ENCODE data around the gene DNAJC3. TPM values are rescaled to one million over a fixed set of nuclear protein-coding genes. Genes with fewer than 3 reads are reported as not detected.
"Not testable (repeated sequence)": the region's sequence is repeated elsewhere in the genome, so short reads cannot be mapped to it uniquely, and the experiment has no call there.

DNAJC3 gene
- total RNA-seq, 4 donors from 2014 or later: 15.7 to 21.6 (median 20.5) TPM

GRCh38 chr13:95684418-95684817 lies 7.5 kb downstream of the DNAJC3 start:
- in situ Hi-C loops (cut with MboI; ENCODE audit: low sequenced_read_pairs in 4 of 4): no loop called here
- H3K27me3 ChIP-seq: no peaks in the 10 kb centered on the region
- intact Hi-C loops (cut with DNase I; ENCODE audit: low total_unique reads): no loop called here
- TF ChIP-seq POLR2A (IDR thresholded peaks at IDR 0.05) (no peak), CTCF (IDR thresholded peaks at IDR 0.05 in 4 of 5, conservative IDR thresholded peaks at IDR 0.05 in 1 of 5) (no peak)
- H3K4me1 ChIP-seq: peaks cover 57 to 60% of the 10 kb centered on the region in 2 donors
- no peak for ATAC-seq
- H3K9me3 ChIP-seq: no peaks in the 10 kb centered on the region
- H3K27ac ChIP-seq: no peak overlapping the region
- no peak for DNase-seq
- H3K4me3 ChIP-seq: no peak overlapping the region
- no peaks in the 10 kb centered on the region for H3K36me3 ChIP-seq

DNA sequence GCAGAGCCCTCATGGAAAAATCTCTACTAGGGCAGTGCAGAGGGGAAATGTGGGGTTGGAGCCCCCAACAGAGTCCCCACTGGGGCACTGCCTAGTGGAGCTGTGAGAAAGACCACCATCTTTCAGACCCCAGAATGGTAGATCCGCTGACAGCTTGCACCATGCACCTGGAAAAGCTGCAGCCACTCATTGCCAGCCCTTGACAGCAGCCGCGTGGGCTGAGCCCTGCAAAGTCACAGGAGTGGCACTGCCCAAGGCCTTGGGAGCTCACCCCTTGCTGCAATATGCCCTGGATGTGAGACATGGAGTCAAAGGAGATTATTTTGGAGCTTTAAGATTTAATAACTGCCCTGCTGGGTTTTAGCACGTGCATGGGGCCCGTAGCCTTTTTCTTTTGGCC lies 8.0 kb downstream of the DNAJC3 start:
- DNase-seq; H3K27ac ChIP-seq; in situ Hi-C loops (cut with MboI; ENCODE audit: low sequenced_read_pairs in 4 of 4); intact Hi-C loops (cut with DNase I; ENCODE audit: low total_unique reads); ATAC-seq; H3K9me3 ChIP-seq; H3K4me3 ChIP-seq; H3K27me3 ChIP-seq; H3K36me3 ChIP-seq: not testable (repeated sequence)
- H3K4me1 ChIP-seq: peaks cover 54 to 55% of the 10 kb centered on the region in 2 donors

GRCh38 chr13:95689582-95689926 lies 12.6 kb downstream of the DNAJC3 start:
- Histone ChIP-seq H3K4me1 (peaks cover 15 to 23% of the 10 kb centered on the region in 2 donors), H3K9me3 (no peaks in the 10 kb centered on the region), H3K36me3 (no peaks in the 10 kb centered on the region), H3K27ac (no peak overlapping the region), H3K27me3 (no peaks in the 10 kb centered on the region), H3K4me3 (no peak overlapping the region)
- TF ChIP-seq CTCF (IDR thresholded peaks at IDR 0.05 in 4 of 5, conservative IDR thresholded peaks at IDR 0.05 in 1 of 5) (no peak), POLR2A (IDR thresholded peaks at IDR 0.05) (no peak)
- intact Hi-C loops (cut with DNase I; ENCODE audit: low total_unique reads) (no loop called here), in situ Hi-C loops (cut with MboI; ENCODE audit: low sequenced_read_pairs in 4 of 4) (no loop called here)
- DNase-seq: no peak
- ATAC-seq: no peak

- H3K4me3 ChIP-seq; H3K27me3 ChIP-seq; DNase-seq; H3K27ac ChIP-seq; ATAC-seq; H3K36me3 ChIP-seq; H3K9me3 ChIP-seq; in situ Hi-C loops (cut with MboI; ENCODE audit: low sequenced_read_pairs in 4 of 4); intact Hi-C loops (cut with DNase I; ENCODE audit: low total_unique reads); H3K4me1 ChIP-seq: not testable (repeated sequence)
Observed at GRCh38 chr13:95690986-95691385, 14.0 kb downstream of the DNAJC3 start.

GRCh38 chr13:95697052-95697680 lies 20.2 kb downstream of the DNAJC3 start:
- Histone ChIP-seq H3K4me1 (peaks cover 20 to 23% of the 10 kb centered on the region in 2 donors), H3K27me3 (no peaks in the 10 kb centered on the region), H3K9me3 (no peaks in the 10 kb centered on the region), H3K36me3 (no peaks in the 10 kb centered on the region), H3K27ac (no peak overlapping the region), H3K4me3 (no peak overlapping the region)
- intact Hi-C loops (cut with DNase I; ENCODE audit: low total_unique reads): no loop called here
- ATAC-seq: no peak
- in situ Hi-C loops (cut with MboI; ENCODE audit: low sequenced_read_pairs in 4 of 4): no loop called here
- TF ChIP-seq CTCF (IDR thresholded peaks at IDR 0.05 in 4 of 5, conservative IDR thresholded peaks at IDR 0.05 in 1 of 5) (no peak), POLR2A (IDR thresholded peaks at IDR 0.05) (no peak)
- no peak for DNase-seq

Data from gastrocnemius medialis (tissue), 4 donors.